Left cardiac atrium (tissue), 4 donors: ENCODE measurements around the gene SYT14. TPM values are rescaled to one million over a fixed set of nuclear protein-coding genes. Genes with fewer than 3 reads are reported as not detected.
"Not testable (repeated sequence)": the region's sequence is repeated elsewhere in the genome, so short reads cannot be mapped to it uniquely, and the experiment has no call there.

Experiments
- ATAC-seq, 2 donors: fragments of 200-7000 bp; cut with Tn5 transposase; one replicate each; pipeline ENCODE4 v1.9.1; 2020; ENCODE audit warnings: mild to moderate bottlenecking in 2 of 2, moderate library complexity in 2 of 2
- DNase-seq: peaks from one replicate; pipeline ENCODE4 v3.0.0-alpha.2; 2020
- intact Hi-C, 2 donors: fragments of 100-400 bp; cut with DNase I; formaldehyde crosslinking; loops; one replicate each; pipeline versions ENCODE4 v1.14.1 to v1.15.1; 2022 to 2023
- total RNA-seq, 2 donors: library from RNA; stranded (reverse); fragmentation: NEBNext Ultra II Directional; extraction: Animal tissue kit (Norgen Biotek cat#: 25700); gene quantifications; one replicate each; pipeline ENCODE4 v1.2.1, GENCODE V29; 2021
- donor health status: DM: no; HTN: yes; CAD: no.
- donor health status: DM: no; HTN: yes; CAD: no; lungs with severe emphysema.
- donor health status: DM: yes; HTN: yes; CAD: no.
- donor health status: Dilated cardiomyopathy.

Gene SYT14
- total RNA-seq, 2 donors from 2014 or later, result 0.08 TPM; not detected in 1

- intact Hi-C loops, result no loop called here
- ATAC-seq (no peak), DNase-seq (no peak)
These were observed 8.3 kb upstream of the SYT14 start for GRCh38 chr1:209929751-209930150.

GRCh38 chr1:209931141-209931540 is 6.9 kb upstream of the SYT14 start:
- ATAC-seq, result no peak
- DNase-seq, result no peak
- intact Hi-C loops, result no loop called here

GRCh38 chr1:209936125-209936524 is 1.9 kb upstream of the SYT14 start:
- intact Hi-C loops, result no loop called here
- DNase-seq (no peak), ATAC-seq (no peak)

DNA sequence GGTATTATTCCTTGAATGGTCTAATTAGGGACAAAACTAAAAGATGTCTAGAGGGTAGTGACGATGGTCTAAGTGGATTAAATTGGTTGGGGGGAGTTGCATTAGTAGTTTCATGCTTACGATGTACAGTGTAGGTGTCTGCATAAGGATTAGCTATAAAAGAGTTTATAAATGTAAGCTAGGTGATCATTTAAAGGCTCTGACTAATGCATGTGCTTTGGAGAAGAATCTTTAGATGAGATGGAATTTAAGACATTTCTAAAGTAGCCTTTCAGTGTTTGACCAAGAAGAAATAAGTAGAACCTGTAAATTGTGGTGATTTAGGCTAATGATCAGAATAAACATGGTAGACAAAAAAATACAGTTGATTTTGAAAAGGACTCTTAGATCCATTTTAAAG is 7.4 kb downstream of the SYT14 start:
- no peak for ATAC-seq
- intact Hi-C loops, result no loop called here

GRCh38 chr1:209948155-209948554 is 10.1 kb downstream of the SYT14 start:
- intact Hi-C loops, result no loop called here
- DNase-seq (no peak), ATAC-seq (no peak)

More for the DNA sequence above, 7.4 kb downstream of the SYT14 start:
- DNase-seq, result no peak

- DNase-seq (no peak), ATAC-seq (no peak)
- intact Hi-C loops, result no loop called here
These were observed 18.1 kb downstream of the SYT14 start for GRCh38 chr1:209956116-209956515.

DNA sequence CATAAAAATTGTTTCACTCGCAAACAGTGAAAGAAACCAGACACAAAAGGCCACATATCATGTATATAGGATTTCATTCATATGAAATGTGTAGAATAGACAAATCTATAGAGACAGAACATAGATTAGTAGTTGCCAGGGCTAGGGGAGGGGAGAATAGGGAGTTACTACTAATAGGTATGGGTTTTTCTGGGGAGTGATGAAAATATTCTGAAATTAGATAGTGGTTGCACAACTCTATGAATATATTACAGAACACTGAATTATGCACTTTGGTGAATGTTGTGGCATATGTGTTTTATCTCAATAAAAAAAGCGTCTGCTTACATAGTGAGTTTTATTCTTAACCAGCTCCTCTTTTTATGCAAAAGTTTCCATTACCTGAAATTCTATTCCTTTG is 21.6 kb downstream of the SYT14 start:
- ATAC-seq (no peak), DNase-seq (no peak)
- intact Hi-C loops, result no loop called here

GRCh38 chr1:209960926-209961325 is 22.9 kb downstream of the SYT14 start:
- no peak for ATAC-seq
- intact Hi-C loops, result no loop called here
- DNase-seq, result no peak

- ATAC-seq (no peak), DNase-seq (no peak)
- intact Hi-C loops, result no loop called here
These were observed 24.4 kb downstream of the SYT14 start for GRCh38 chr1:209962388-209962787.

GRCh38 chr1:209962856-209963255 is 24.8 kb downstream of the SYT14 start:
- no peak for DNase-seq
- intact Hi-C loops, result no loop called here
- ATAC-seq, result no peak

DNA sequence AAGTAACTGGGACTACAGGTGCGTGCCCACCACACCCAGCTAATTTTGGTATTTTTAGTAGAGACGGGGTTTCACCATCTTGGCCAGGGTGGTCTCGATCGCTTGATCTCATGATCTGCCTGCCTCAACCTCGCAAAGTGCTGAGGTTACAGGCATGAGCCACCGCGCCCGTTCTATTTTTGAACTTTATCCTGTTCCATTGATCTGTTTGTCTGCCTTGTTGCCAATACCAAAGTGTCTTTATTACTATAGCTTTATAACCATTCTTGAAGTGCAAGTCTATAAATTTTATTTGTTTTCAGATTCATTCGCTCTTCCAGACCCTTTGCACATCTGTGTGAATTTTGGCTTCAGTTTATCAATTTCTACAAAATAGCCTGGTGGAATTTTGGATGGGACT is 28.0 kb downstream of the SYT14 start:
- intact Hi-C loops, result no loop called here
- DNase-seq (no peak), ATAC-seq (no peak)

DNA sequence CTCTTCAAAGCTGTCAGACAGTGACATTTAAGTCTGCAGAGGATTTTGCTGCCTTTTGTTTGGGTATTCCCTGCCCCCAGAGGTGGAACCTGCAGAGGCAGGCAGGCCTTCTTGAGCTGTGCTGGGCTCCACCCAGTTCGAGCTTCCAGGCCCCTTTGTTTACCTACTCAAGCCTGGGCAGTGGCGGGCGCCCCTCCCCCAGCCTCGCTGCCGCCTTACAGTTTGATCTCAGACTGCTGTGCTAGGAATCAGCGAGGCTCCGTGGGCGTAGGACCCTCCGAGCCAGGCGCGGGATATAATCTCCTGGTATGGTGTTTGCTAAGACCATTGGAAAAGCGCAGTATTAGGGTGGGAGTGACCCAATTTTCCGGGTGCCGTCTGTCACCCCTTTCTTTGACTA is 40.7 kb downstream of the SYT14 start:
- intact Hi-C loops, ATAC-seq, DNase-seq: not testable (repeated sequence)

- DNase-seq (no peak), ATAC-seq (no peak)
- intact Hi-C loops, result no loop called here
These were observed 45.9 kb downstream of the SYT14 start for GRCh38 chr1:209983953-209984352.

GRCh38 chr1:209985002-209985401 is 47.0 kb downstream of the SYT14 start:
- ATAC-seq (no peak), DNase-seq (no peak)
- intact Hi-C loops, result no loop called here

DNA sequence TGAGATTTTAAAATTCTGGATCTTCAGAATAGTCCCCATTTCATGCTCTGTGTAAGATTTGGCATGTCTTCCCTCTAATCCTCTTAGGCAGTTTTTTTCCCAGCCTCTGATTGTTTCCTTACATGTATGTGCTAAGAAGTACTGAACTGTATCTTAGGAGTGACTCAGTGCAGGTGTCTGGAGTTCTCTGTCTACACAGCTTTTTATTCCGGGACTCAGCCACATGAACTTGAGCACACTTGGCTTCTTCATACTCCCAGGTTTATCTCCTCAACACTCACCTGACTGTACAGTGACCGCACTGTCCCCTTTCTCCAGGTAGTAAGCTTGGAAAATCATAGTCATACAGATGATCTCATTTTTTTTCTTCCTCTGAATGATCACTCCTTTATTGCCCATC is 50.7 kb downstream of the SYT14 start:
- ATAC-seq (no peak), DNase-seq (no peak)
- intact Hi-C loops, result loop anchor here in 1 of 2 donors (1.0 kb wide), 1 partner anchor 128 kb away; no protein-coding TSS in a partner anchor

DNA sequence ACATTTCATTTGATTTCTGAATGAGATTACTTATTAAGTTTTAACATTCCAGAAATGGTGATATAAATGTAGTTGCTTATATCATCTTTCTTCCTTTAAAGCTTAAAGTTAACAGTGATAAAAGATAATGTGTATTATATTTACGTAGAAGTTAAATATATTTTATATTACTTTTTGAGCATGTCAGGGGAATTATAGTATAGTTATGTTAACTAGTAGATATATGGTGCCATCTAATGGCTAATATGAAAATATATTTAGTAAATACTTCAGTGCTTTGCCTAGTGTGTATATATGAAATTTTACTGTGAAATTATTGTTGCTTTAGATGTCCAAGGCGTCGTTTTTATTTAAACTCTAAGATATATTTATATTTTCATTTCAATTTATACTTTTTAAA is 51.5 kb downstream of the SYT14 start:
- no peak for ATAC-seq
- DNase-seq, result no peak
- intact Hi-C loops, result loop anchor here in 1 of 2 donors (1.0 kb wide), 1 partner anchor 129 kb away; no protein-coding TSS in a partner anchor

DNA sequence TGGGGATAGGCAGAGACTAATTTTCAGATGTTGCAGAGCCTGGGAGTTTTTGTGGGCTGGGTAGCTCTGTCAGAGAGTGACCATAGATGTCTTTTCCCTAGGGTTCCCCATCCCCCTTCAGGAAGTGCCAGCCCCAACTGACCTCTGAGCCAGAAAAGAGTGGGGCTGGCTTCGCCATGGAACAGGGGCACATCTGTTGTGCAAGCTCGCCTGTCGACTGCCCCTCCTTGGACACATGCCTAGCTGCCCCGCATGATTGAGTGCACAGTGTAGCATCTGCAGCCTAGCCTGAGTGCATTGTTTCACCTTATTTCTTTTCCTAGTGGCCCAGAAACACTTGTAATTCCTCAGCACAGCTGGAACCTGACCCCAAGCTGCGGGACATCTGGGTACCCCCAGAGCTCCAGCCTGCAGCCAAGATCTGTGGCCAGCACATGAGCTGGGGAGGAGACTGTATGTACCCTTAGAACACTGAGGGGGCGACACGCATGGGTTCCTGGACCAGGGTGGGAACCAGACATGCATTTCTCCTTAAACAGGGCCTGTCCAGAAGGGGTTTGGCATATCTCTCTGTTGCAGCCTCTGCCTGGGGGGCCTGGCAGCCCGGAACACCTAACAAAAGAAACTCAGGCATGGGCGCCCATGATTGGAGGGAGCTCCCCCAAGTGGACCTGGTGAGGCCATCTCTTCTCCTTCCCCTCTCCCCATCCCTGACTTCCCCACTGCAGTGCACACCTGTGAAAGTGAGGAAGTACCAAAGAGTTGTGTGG is 55.2 kb downstream of the SYT14 start:
- intact Hi-C loops, result loop anchor here in 1 of 2 donors (5.0 kb wide), 1 partner anchor 131 kb away; no protein-coding TSS in a partner anchor
- DNase-seq, result no peak
- no peak for ATAC-seq

GRCh38 chr1:209996348-209996747 is 58.3 kb downstream of the SYT14 start:
- ATAC-seq, result no peak
- intact Hi-C loops, result no loop called here
- no peak for DNase-seq

GRCh38 chr1:209999005-209999404 is 61.0 kb downstream of the SYT14 start:
- DNase-seq (no peak), ATAC-seq (no peak)
- intact Hi-C loops, result no loop called here

GRCh38 chr1:210001751-210002150 is 63.7 kb downstream of the SYT14 start:
- DNase-seq, result no peak
- no peak for ATAC-seq
- intact Hi-C loops, result no loop called here

DNA sequence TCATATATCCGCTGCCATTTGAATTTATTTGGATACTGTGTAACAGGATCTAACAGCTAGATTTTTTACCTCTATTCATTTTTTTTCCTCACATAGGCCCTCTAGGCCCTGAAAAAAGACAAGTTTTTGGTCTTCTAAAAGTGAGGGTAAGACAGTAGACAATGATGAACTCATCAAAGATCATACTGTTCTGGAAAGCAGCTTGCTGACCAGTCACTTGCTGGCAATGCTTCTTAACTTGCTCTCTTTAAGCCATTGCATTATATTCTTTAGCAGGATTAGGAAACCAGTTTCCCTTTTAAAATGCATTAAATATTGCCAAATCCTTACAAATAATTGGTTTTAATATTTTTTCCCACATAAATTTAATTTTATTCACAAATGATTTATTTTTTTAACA is 65.5 kb downstream of the SYT14 start:
- intact Hi-C loops, result no loop called here
- ATAC-seq (no peak), DNase-seq (no peak)
